Activated B cell treated with CpG ODN at 0.5 μM for 24 hours (primary cell): Measurements from ENCODE around the gene PAX3. TPM values are rescaled to one million over a fixed set of nuclear protein-coding genes. Genes with fewer than 3 reads are reported as not detected.
A peak's percentile ranks its signal among the peaks of the same experiment; 100 is the strongest.

Experiments
- ATAC-seq: fragments of 200-7000 bp; cut with Tn5 transposase; one replicate; pipeline ENCODE4 v1.10.0; 2021; ENCODE audit warnings: low read depth, mild to moderate bottlenecking, moderate library complexity
- CTCF ChIA-PET: fragments of 350-600 bp; sonication (Branson Sonifier 250); formaldehyde crosslinking; loops from one replicate; lab custom pipeline; 2021; ENCODE audit warnings: antibody characterized with exemption; lab: Charles Lee
- POLR2A ChIA-PET: fragments of 350-600 bp; sonication (Branson Sonifier 250); formaldehyde crosslinking; loops from one replicate; lab custom pipeline; 2021; ENCODE audit warnings: antibody characterized with exemption; lab: Charles Lee
- DNase-seq: peaks from one replicate; pipeline ENCODE4 v3.0.0; 2022
- H3K27ac Mint-ChIP-seq: one replicate; pipeline ENCODE4 v1.8.0; 2020; ENCODE audit warnings: mixed read lengths
- H3K27me3 Mint-ChIP-seq: one replicate; pipeline ENCODE4 v1.8.0; 2021; ENCODE audit warnings: mixed read lengths
- H3K36me3 Mint-ChIP-seq: one replicate; pipeline ENCODE4 v1.8.0; 2021; ENCODE audit warnings: low read depth, mixed read lengths
- H3K4me1 Mint-ChIP-seq: one replicate; pipeline ENCODE4 v1.8.0; 2021; ENCODE audit warnings: mixed read lengths
- H3K4me3 Mint-ChIP-seq: one replicate; pipeline ENCODE4 v1.8.0; 2020; ENCODE audit warnings: mild to moderate bottlenecking, mixed read lengths
- H3K9me3 Mint-ChIP-seq: one replicate; pipeline ENCODE4 v1.8.0; 2020; ENCODE audit warnings: mixed read lengths
- CTCF ChIP-seq: fragments of 200-600 bp; IDR thresholded peaks from one replicate; pipeline ENCODE4 v1.8.0; 2022; ENCODE audit warnings: antibody characterized with exemption, mild to moderate bottlenecking
- intact Hi-C: fragments of 100-400 bp; cut with micrococcal nuclease; formaldehyde crosslinking; loops from one replicate; pipeline ENCODE4 v1.15.1; 2024
- total RNA-seq: library from RNA; stranded (reverse); gene quantifications from 2 replicates; pipeline ENCODE4 v1.2.3, GENCODE V29; 2022

PAX3 gene
- total RNA-seq, 1 donor from 2014 or later: not detected

GRCh38 chr2:222320436-222321395 lies 21.9 kb upstream of the PAX3 start:
- Mint-ChIP-seq H3K27ac (no peak overlapping the region), H3K36me3 (no peaks in the 10 kb centered on the region), H3K4me3 (peak overlapping the region; percentile 73), H3K9me3 (no peaks in the 10 kb centered on the region), H3K4me1 (peaks cover 11% of the 10 kb centered on the region), H3K27me3 (peaks cover 30% of the 10 kb centered on the region)
- DNase-seq (no peak), ATAC-seq (no peak)
- TF ChIP-seq CTCF: no peak
- ChIA-PET POLR2A (no interaction called here), CTCF (interaction anchor here (0.8 to 2.6 kb wide), 2 partner anchors 163 to 241 kb away, joined by 3 to 13 read pairs; no protein-coding TSS in a partner anchor)
- intact Hi-C loops: no loop called here

GRCh38 chr2:222319586-222320435 lies 21.0 kb upstream of the PAX3 start:
- H3K4me1 Mint-ChIP-seq: peaks cover 11% of the 10 kb centered on the region
- ChIA-PET POLR2A (no interaction called here), CTCF (interaction anchor here (0.8 to 4.3 kb wide), 5 partner anchors 164 to 292 kb away, joined by 3 to 92 read pairs (median 13); no protein-coding TSS in a partner anchor)
- DNase-seq (peak; percentile 37), ATAC-seq (peak; percentile 38)
- peaks cover 37% of the 10 kb centered on the region for H3K27me3 Mint-ChIP-seq
- H3K36me3 Mint-ChIP-seq: no peaks in the 10 kb centered on the region
- no peak overlapping the region for H3K27ac Mint-ChIP-seq
- intact Hi-C loops: loop anchor here (1.0 to 2.0 kb wide), 2 partner anchors 336 to 593 kb away; partner anchors contain the start of gene FARSB
- H3K4me3 Mint-ChIP-seq: peak overlapping the region; percentile 73
- H3K9me3 Mint-ChIP-seq: no peaks in the 10 kb centered on the region
- TF ChIP-seq CTCF: no peak

GRCh38 chr2:222318712-222319585 lies 20.2 kb upstream of the PAX3 start:
- peak overlapping the region; percentile 83 for H3K4me3 Mint-ChIP-seq
- no peaks in the 10 kb centered on the region for H3K36me3 Mint-ChIP-seq
- H3K27me3 Mint-ChIP-seq: peaks cover 44% of the 10 kb centered on the region
- DNase-seq (no peak), ATAC-seq (peak; percentile 49)
- H3K27ac Mint-ChIP-seq: no peak overlapping the region
- no peak for TF ChIP-seq CTCF
- intact Hi-C loops: loop anchor here (1.0 to 2.0 kb wide), 7 partner anchors 106 to 594 kb away; partner anchors contain the start of gene FARSB
- POLR2A ChIA-PET: interaction anchor here (0.6 kb wide), 1 partner anchor 164 kb away, joined by 6 read pairs; no protein-coding TSS in a partner anchor
- peaks cover 11% of the 10 kb centered on the region for H3K4me1 Mint-ChIP-seq
- CTCF ChIA-PET: interaction anchor here (0.7 to 4.3 kb wide), 12 partner anchors 161 to 298 kb away, joined by 3 to 92 read pairs (median 4); no protein-coding TSS in a partner anchor
- H3K9me3 Mint-ChIP-seq: no peaks in the 10 kb centered on the region

- POLR2A ChIA-PET: interaction anchor here (0.6 to 0.8 kb wide), 2 partner anchors 105 to 107 kb away, joined by 3 to 5 read pairs; no protein-coding TSS in a partner anchor
- Mint-ChIP-seq H3K9me3 (no peaks in the 10 kb centered on the region), H3K36me3 (no peaks in the 10 kb centered on the region), H3K27ac (no peak overlapping the region), H3K4me3 (peak overlapping the region; percentile 83), H3K4me1 (peaks cover 11% of the 10 kb centered on the region), H3K27me3 (peaks cover 49% of the 10 kb centered on the region)
- no peak for TF ChIP-seq CTCF
- intact Hi-C loops: loop anchor here (1.0 to 2.0 kb wide), 6 partner anchors 107 to 595 kb away; no protein-coding TSS in a partner anchor
- ATAC-seq: peak; percentile 59
- DNase-seq: peak; percentile 55
- CTCF ChIA-PET: interaction anchor here (0.7 to 4.3 kb wide), 15 partner anchors 69 to 299 kb away, joined by 3 to 92 read pairs (median 4); no protein-coding TSS in a partner anchor
Measured at GRCh38 chr2:222318026-222318711, 19.4 kb upstream of the PAX3 start.
